ENCODE measurements around the gene TAB2.

Gene TAB2

DNA sequence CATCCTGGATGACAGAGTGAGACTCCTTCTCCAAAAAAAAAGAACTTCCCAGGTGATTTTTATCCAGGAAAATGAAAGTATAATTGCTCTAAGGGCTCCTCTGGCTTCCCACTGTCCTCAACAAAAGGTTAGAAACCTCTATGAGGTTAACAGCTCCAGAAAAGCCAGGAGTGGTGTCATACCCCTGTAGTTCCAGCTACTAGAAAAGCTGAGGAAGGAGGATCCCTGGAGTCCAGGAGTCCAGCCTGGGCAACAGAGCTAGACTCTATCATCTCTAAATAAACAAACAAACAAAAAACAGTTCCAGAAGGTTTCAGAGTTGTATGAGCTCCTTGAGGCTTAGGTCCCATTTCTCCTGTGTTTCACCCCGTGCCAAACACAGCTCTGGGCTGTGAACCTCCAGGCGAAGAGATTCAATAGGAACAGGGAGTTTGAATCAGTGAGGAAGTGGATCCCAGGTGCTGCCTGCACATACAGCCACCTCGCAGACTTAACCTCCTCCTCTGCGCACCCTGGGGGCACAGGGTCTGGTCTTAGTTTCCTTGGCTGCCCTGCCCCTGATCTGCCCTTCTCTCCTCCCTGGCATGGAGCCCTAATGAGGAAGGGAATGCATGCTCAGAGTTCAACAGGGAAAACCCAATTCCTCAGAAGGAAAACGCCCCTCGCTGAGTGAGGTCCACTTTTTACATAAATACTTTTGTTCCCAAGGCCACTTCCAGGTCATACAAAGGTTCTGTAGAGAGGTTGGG lies 136.3 kb downstream of the TAB2 start:
- Histone ChIP-seq H3K4me3 (replicated peaks; ENCODE audit: low read depth, low read length) (no peak overlapping the region), H3K36me3 (ENCODE audit: control insufficient read depth, insufficient read depth, low read length) (peaks cover 23% of the 10 kb centered on the region), H3K27me3 (replicated peaks; ENCODE audit: control insufficient read depth, insufficient read depth, low read length) (no peaks in the 10 kb centered on the region)
- DNase-seq (ENCODE audit: extremely low read depth, insufficient read length), result no peak
- TF ChIP-seq, protein P1, sequence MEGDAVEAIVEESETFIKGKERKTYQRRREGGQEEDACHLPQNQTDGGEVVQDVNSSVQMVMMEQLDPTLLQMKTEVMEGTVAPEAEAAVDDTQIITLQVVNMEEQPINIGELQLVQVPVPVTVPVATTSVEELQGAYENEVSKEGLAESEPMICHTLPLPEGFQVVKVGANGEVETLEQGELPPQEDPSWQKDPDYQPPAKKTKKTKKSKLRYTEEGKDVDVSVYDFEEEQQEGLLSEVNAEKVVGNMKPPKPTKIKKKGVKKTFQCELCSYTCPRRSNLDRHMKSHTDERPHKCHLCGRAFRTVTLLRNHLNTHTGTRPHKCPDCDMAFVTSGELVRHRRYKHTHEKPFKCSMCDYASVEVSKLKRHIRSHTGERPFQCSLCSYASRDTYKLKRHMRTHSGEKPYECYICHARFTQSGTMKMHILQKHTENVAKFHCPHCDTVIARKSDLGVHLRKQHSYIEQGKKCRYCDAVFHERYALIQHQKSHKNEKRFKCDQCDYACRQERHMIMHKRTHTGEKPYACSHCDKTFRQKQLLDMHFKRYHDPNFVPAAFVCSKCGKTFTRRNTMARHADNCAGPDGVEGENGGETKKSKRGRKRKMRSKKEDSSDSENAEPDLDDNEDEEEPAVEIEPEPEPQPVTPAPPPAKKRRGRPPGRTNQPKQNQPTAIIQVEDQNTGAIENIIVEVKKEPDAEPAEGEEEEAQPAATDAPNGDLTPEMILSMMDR (IDR thresholded peaks at IDR 0.05; ENCODE audit: insufficient read depth, low read length, poor library complexity, severe bottlenecking), result no peak

DNA sequence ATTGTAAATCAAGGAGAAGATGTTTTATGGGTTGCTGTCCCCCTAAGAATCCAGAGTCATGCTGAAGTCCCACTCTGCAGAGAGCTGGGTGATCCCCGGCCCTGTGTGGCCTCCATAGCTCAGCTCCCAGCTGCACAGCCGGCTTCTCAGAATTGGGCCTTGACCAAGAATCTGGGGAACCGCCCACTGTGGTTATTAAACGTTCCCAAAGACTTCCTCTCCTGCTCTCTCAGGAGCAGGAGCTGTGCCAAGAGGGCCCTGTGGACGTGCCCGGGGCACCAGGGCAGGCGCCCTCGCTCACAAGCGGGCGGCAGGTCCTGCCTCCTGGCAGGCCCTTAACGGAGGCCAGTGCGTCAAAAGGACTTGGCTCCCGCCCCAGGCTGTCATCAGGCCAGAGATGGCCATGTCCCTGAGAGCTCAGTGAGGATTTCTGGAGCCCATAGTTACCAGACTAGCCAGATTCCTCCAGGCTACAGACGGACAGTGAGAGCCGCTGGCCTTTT lies 136.9 kb downstream of the TAB2 start:
- H3K27me3 ChIP-seq (replicated peaks; ENCODE audit: control insufficient read depth, insufficient read depth, low read length), result no peaks in the 10 kb centered on the region
- DNase-seq (ENCODE audit: extremely low read depth, insufficient read length), result no peak
- TF ChIP-seq, protein P1 (IDR thresholded peaks at IDR 0.05; ENCODE audit: insufficient read depth, low read length, poor library complexity, severe bottlenecking), result no peak
- H3K4me3 ChIP-seq (replicated peaks; ENCODE audit: low read depth, low read length), result no peak overlapping the region
- peaks cover 20% of the 10 kb centered on the region for H3K36me3 ChIP-seq (ENCODE audit: control insufficient read depth, insufficient read depth, low read length)

DNA sequence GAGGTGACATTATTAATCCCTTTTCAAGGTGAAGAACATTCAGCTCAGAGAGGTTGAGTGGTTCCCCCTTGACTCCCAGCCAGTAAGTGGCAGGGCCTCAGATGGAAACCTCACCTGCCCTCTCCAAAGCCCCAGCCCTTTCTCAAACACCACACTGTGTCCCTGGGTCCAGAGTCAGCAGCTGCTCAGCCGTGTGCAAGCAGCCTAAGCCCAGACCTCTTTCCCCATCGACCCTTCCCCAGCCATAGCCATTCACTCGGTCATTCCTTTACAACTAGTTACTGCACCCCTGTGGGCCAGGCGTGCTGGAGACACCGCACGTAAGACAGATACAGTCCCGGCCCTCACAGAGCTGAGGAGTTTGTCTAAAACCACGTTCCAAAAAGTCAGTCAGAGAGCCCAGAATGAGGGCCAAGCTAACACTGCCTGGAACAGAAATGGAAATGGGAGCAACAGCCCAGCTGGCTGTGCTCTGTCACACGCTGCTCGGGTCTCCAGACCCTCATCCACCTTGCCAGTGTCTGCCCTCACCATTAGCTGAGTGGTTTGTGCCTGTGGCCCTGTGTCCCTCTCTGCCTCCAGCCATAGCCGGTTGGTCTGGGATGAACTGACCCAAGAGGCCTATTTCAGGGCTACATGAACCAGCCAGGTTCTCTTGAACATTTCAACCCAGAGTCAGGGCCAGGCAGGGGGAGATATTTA lies 137.7 kb downstream of the TAB2 start:
- peaks cover 20% of the 10 kb centered on the region for H3K36me3 ChIP-seq (ENCODE audit: control insufficient read depth, insufficient read depth, low read length)
- H3K4me3 ChIP-seq (replicated peaks; ENCODE audit: low read depth, low read length), result no peak overlapping the region
- TF ChIP-seq, protein P1 (IDR thresholded peaks at IDR 0.05; ENCODE audit: insufficient read depth, low read length, poor library complexity, severe bottlenecking), result no peak
- no peaks in the 10 kb centered on the region for H3K27me3 ChIP-seq (replicated peaks; ENCODE audit: control insufficient read depth, insufficient read depth, low read length)
- no peak for DNase-seq (ENCODE audit: extremely low read depth, insufficient read length)

DNA sequence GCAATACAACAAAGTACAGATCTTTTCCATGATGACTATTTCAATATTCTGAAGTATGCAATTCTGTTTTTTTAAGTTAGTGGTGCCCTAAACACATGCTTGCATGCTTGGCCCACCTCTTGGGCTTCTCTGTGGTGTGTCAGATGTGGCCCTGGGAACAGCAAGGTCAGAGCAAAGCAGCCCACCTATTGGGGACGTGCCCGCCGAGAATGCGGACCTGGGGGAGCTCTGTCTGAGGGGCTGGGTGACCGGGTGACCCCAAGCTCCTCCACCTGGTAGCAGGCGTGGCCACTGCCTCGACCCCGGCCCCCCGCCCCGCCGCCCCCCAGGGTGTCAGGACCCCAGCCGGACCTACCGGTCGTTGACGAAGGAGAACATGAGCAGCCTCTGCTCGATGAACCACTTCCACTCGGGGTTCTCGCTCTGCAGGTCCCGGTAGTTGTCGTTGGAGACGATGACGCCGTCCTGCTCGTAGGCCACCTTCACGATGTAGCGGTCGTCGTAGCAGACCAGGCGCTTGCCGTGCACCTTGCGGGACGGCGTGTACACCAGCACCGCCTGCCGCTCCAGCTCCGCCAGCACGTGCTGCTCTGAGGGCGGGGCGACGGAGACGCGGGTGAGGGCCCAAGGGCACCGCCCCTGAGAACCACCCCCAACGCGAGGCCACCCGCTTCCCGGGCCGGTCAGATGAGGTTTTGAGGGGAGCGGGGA lies 139.0 kb downstream of the TAB2 start:
- TF ChIP-seq, protein P1 (IDR thresholded peaks at IDR 0.05; ENCODE audit: insufficient read depth, low read length, poor library complexity, severe bottlenecking), result no peak
- H3K36me3 ChIP-seq (ENCODE audit: control insufficient read depth, insufficient read depth, low read length), result peaks cover 20% of the 10 kb centered on the region
- H3K27me3 ChIP-seq (replicated peaks; ENCODE audit: control insufficient read depth, insufficient read depth, low read length), result no peaks in the 10 kb centered on the region
- no peak overlapping the region for H3K4me3 ChIP-seq (replicated peaks; ENCODE audit: low read depth, low read length)
- no peak for DNase-seq (ENCODE audit: extremely low read depth, insufficient read length)

DNA sequence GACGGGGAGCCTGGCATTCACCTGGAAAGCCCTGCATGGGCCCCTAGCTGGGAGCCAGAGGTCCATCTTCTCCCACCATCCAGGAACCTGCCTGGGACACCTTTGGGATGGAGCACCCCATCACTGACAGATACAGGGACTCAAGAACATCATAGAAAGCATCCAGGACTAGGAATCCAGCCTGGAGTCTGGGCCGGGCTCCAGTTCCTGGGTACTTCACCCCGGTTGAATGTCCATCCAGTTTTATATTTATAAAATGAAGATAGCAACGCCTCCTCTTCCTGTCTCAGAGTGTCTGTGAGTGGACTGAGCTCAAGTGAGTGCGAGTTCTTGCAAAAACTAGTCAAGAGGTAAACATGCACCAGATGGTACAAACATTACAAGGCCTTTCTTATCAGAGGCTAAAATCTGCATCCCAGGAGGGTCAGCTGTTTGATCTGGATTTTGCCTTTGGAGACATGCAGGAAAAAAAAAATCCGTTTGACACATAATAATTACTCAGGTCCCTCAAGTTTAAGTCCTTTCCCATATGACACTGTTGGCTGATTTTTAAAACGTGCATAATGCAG lies 139.9 kb downstream of the TAB2 start:
- no peak for DNase-seq (ENCODE audit: extremely low read depth, insufficient read length)
- TF ChIP-seq, protein P1 (IDR thresholded peaks at IDR 0.05; ENCODE audit: insufficient read depth, low read length, poor library complexity, severe bottlenecking), result no peak
- no peak overlapping the region for H3K4me3 ChIP-seq (replicated peaks; ENCODE audit: low read depth, low read length)
- no peaks in the 10 kb centered on the region for H3K27me3 ChIP-seq (replicated peaks; ENCODE audit: control insufficient read depth, insufficient read depth, low read length)
- H3K36me3 ChIP-seq (ENCODE audit: control insufficient read depth, insufficient read depth, low read length), result peaks cover 18% of the 10 kb centered on the region

All from GM06990 (cell line).